ENCODE results near the gene FAM171A2.

GRCh38 chr17:44320066-44320465 lies 43.6 kb downstream of the FAM171A2 start:
- TF ChIP-seq TBP (IDR thresholded peaks at IDR 0.05; ENCODE audit: low read depth, low read length) (no peak), CTCF (IDR thresholded peaks at IDR 0.05; ENCODE audit: control extremely low read depth in 1 of 3, insufficient read depth in 1 of 3, low read depth in 1 of 3, low read length in 3 of 3) (no peak), YY1 (IDR thresholded peaks at IDR 0.05; ENCODE audit: low read depth, low read length) (no peak), EZH2 (IDR thresholded peaks at IDR 0.05; ENCODE audit: low read depth, low read length, severe bottlenecking) (no peak), EP300 (IDR thresholded peaks at IDR 0.05; ENCODE audit: borderline replicate concordance in 1 of 2, low read depth in 2 of 2, low read length in 2 of 2) (no peak), CHD1 (IDR thresholded peaks at IDR 0.05; ENCODE audit: low read depth, low read length) (no peak), JUN (IDR thresholded peaks at IDR 0.05; ENCODE audit: low read depth, low read length) (no peak), GABPA (IDR thresholded peaks at IDR 0.05; ENCODE audit: borderline replicate concordance, insufficient read depth, low read length) (no peak), HDAC2 (IDR thresholded peaks at IDR 0.05; ENCODE audit: borderline replicate concordance in 1 of 2, low read depth in 2 of 2, low read length in 2 of 2) (no peak), RFX5 (IDR thresholded peaks at IDR 0.05; ENCODE audit: borderline replicate concordance, low read depth, low read length) (no peak), ZNF274 (IDR thresholded peaks at IDR 0.05; ENCODE audit: borderline replicate concordance, extremely low read depth, low read length) (no peak)
- TF ChIP-seq, protein P1, sequence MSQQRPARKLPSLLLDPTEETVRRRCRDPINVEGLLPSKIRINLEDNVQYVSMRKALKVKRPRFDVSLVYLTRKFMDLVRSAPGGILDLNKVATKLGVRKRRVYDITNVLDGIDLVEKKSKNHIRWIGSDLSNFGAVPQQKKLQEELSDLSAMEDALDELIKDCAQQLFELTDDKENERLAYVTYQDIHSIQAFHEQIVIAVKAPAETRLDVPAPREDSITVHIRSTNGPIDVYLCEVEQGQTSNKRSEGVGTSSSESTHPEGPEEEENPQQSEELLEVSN (IDR thresholded peaks at IDR 0.05): no peak
- TF ChIP-seq, protein P2, sequence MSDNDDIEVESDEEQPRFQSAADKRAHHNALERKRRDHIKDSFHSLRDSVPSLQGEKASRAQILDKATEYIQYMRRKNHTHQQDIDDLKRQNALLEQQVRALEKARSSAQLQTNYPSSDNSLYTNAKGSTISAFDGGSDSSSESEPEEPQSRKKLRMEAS (IDR thresholded peaks at IDR 0.05): no peak

All from H1 (cell line).